NT2/D1 (cell line): ENCODE data around the gene MUC2.

Experiments used
- SUZ12 ChIP-seq: IDR thresholded peaks from 2 replicates; pipeline ENCODE4 v1.6.1; 2011; ENCODE audit not compliant: insufficient read length, insufficient read depth; ENCODE audit errors: extremely low read depth
- YY1 ChIP-seq: IDR thresholded peaks from 2 replicates; pipeline ENCODE4 v1.6.1; 2011; ENCODE audit not compliant: insufficient read length, insufficient read depth
- ZNF274 ChIP-seq: IDR thresholded peaks from 2 replicates; pipeline ENCODE4 v1.6.1; 2011; ENCODE audit warnings: mild to moderate bottlenecking, low read depth, low read length

GRCh38 chr11:1039481-1040427 is 34.9 kb upstream of the MUC2 start:
- no peak for TF ChIP-seq YY1
- TF ChIP-seq ZNF274, result no peak
- no peak for TF ChIP-seq SUZ12
